IPS-20b (cell line): ENCODE results near the gene GRB10.

ENCODE experiments used
- H3K27ac ChIP-seq: one replicate; pipeline ENCODE4 v1.5.1; 2013; ENCODE audit warnings: low read length
- H3K27me3 ChIP-seq: 2 replicates; pipeline ENCODE4 v1.6.1; 2013; ENCODE audit warnings: mild to moderate bottlenecking, low read length, inconsistent platforms; ENCODE audit not compliant: insufficient read depth
- H3K36me3 ChIP-seq: 2 replicates; pipeline ENCODE4 v1.6.1; 2013; ENCODE audit warnings: low read depth, mild to moderate bottlenecking, inconsistent platforms, low read length, moderate library complexity; ENCODE audit not compliant: insufficient read depth
- H3K4me1 ChIP-seq: 2 replicates; pipeline ENCODE4 v1.6.1; 2013; ENCODE audit warnings: mild to moderate bottlenecking, control low read depth, inconsistent platforms, low read length, moderate library complexity; ENCODE audit not compliant: insufficient read depth
- H3K4me3 ChIP-seq: 2 replicates; pipeline ENCODE4 v1.5.1; 2013; ENCODE audit warnings: mild to moderate bottlenecking, low read length, inconsistent platforms
- H3K9ac ChIP-seq: 2 replicates; pipeline ENCODE4 v1.6.1; 2013; ENCODE audit warnings: low read depth, mild to moderate bottlenecking, inconsistent platforms, low read length, moderate library complexity
- H3K9me3 ChIP-seq: 2 replicates; pipeline ENCODE4 v1.6.1; 2013; ENCODE audit warnings: mild to moderate bottlenecking, low read depth, low read length, inconsistent platforms; ENCODE audit not compliant: insufficient read depth

Gene GRB10

DNA sequence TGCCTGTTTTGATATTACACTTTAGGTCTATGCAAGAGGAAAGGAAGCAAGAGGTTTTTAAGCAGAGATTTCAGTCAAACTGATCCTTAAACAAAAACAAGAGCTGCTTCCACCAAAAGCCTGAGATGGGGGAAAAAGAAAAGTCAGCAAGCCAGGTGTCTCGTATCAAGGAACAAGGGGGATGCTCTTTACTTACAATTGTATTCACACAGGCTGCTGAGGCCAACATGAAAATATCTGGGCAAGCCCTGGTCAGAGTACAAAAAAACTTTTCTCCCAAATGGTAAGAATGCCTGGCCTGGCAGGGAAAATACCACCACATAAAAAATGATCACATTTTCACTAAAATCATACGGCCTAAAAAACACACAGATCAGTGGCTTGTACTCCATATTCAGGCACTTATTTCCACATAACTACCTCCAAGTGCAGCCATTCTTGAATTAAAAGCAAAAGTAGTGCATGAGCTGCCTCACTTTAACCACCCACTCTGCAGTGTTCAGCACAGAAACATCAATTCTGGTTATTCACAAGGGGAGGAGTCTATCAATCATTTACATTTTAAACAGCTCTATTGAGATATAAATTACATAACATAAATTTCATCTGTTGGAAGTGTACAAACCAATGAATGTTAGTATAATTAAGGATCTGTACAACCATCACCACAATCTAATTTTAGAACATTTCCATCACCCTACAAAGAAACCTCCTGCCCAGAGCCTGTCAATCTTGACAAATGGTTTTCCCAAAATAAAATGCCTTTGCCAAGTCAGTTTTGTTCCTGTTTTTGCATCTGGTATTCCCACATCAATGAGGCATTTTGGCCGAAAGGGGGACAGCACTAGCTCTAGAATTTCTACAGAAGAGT, 70.2 kb downstream of the GRB10 start:
- Histone ChIP-seq H3K4me1 (peaks cover 2% of the 10 kb centered on the region; the same call in 1 of the 2 replicates), H3K4me3 (no peak overlapping the region), H3K9me3 (no peaks in the 10 kb centered on the region), H3K27me3 (no peaks in the 10 kb centered on the region), H3K36me3 (no peaks in the 10 kb centered on the region), H3K27ac (no peak overlapping the region), H3K9ac (no peak overlapping the region)

DNA sequence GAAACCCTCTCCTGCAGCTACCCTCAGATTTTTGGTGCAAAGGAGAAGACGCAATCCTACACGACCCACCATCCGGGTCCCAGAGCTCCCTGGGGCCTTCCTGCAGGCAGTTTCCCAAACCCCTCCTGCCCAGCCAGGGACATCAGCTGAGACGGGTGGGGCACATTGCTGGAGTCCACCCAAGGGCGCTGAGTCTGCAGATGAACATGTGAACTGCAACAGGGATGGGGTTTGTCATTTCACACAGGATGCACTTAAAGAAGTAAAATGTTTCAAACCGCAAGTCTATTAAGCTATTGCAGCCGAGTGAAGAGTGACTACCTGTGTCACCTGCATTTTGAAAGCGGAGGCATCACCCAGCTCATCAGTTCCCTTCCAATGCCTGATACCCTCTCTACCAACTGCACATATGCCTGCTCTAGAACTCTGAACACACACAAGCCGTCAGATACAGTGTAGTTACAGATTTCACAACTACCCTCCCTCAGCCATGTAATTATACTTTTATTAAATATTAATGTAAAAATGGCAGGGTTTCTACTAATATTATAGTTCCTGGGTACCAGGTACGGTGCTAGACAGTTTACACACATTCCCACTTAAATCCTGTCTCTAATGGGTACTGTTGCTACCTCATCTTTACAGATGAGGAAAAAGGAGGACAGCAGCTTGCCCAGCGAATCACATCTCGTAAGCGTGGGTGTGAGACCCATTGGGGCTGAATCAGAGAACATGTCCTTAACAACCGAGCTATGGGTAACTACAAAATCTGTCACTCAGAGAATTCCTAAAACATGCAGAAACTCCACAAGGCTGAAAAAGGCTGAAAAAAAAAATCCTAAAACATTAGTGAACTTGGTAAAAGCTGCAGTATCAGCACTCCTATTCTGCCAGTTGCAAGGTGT, 71.2 kb downstream of the GRB10 start:
- H3K9ac ChIP-seq: no peak overlapping the region
- no peak overlapping the region for H3K27ac ChIP-seq
- H3K9me3 ChIP-seq: no peaks in the 10 kb centered on the region
- H3K36me3 ChIP-seq: no peaks in the 10 kb centered on the region
- H3K4me1 ChIP-seq: peaks cover 2% of the 10 kb centered on the region; the same call in 1 of the 2 replicates
- no peaks in the 10 kb centered on the region for H3K27me3 ChIP-seq
- H3K4me3 ChIP-seq: no peak overlapping the region

DNA sequence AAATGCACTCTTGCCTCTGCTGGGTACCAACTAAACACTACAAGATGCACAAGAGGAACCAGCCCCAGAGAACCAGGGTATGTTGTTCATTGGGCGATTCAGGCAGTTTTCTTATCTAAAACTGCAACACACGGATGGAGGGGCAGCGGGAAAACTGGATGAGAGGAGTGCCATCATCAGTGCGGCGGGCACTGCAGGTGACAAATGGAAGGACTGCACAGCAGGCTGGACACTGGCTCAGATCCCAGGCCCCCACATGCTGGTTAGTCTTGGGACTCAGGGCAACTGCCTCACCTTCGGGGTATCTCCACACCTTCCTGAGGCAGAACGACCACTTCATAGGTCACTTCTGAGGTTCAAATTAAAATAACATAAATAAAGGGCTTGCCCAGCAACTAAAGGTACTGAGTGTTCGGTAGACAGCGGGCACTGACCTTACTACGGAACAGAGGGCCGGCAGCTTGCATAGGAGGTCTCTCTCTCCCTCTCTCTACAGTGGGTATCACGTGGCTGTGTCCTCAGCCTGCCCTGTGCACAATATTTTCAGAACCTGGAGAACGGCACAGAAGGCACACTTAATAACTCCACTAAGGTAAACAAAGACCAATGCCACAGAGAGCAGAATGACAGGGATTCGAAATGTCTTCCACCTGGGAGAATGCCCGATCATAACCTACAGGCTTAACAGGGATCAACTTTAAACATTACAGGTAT, 72.1 kb downstream of the GRB10 start:
- Histone ChIP-seq H3K27ac (no peak overlapping the region), H3K9me3 (no peaks in the 10 kb centered on the region), H3K9ac (no peak overlapping the region), H3K4me3 (no peak overlapping the region), H3K36me3 (no peaks in the 10 kb centered on the region), H3K27me3 (no peaks in the 10 kb centered on the region), H3K4me1 (peaks cover 4% of the 10 kb centered on the region; the same call in 1 of the 2 replicates)

DNA sequence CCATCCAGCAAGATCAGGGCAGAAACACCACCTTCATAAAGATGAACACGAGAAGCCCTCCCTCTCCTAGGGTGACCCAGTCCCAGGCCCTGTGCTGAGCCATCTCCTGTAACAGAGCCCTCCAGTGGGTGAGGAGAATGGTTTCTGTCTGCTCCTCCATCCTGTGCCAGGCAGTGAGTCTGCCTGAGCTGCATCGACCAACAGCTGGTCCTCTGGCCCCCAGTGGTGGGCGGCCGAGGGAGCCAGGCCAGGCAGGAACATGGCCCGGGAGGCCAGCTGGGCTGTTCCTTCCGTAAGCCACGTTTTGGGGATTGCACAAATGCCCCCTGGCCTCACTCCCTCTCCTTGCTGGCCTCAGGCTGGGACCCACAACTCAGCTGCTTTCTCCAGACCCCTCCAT, 73.5 kb downstream of the GRB10 start:
- no peaks in the 10 kb centered on the region for H3K27me3 ChIP-seq
- no peaks in the 10 kb centered on the region for H3K9me3 ChIP-seq
- peaks cover 19% of the 10 kb centered on the region for H3K4me1 ChIP-seq
- H3K27ac ChIP-seq: no peak overlapping the region
- no peak overlapping the region for H3K9ac ChIP-seq
- H3K36me3 ChIP-seq: no peaks in the 10 kb centered on the region
- H3K4me3 ChIP-seq: no peak overlapping the region

DNA sequence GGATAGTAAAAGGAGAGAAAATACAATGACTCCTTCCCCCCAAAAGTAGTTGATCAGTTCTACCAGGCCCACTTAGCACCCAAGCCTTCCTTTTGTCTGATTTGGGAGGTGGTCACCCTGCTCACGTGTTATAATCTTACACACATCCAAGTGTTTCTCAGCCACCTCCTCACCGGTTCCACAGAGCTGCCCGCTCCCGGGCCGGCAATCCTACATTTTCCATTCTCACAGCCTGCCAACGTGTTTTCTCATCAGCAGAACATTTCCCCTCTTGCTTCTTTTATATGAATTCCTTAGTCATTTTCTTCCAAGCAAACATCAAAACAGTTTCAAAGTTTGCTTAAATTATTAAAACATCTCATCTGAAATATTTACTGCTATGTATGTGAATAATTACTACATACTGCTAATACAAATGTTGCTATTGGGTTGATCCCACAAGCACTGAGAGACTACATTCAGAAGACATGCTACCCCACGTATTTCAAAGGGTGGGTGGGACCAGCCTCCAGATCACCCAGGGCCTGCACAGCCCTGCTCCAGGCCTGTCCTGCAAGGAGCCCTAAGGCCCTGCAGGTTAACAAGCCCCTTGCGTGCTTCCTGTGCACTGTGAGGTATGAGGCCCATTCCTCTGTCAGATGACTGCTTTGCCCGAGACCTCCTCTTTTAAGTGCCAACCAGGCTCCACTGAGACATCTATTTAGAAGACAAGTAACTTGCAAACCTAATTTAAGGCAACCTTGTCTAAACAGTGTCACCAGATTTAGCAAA, 75.3 kb downstream of the GRB10 start:
- Histone ChIP-seq H3K9me3 (no peaks in the 10 kb centered on the region), H3K27ac (no peak overlapping the region), H3K36me3 (peaks cover 16% of the 10 kb centered on the region), H3K9ac (no peak overlapping the region), H3K27me3 (no peaks in the 10 kb centered on the region), H3K4me1 (peaks cover 31% of the 10 kb centered on the region), H3K4me3 (no peak overlapping the region)

DNA sequence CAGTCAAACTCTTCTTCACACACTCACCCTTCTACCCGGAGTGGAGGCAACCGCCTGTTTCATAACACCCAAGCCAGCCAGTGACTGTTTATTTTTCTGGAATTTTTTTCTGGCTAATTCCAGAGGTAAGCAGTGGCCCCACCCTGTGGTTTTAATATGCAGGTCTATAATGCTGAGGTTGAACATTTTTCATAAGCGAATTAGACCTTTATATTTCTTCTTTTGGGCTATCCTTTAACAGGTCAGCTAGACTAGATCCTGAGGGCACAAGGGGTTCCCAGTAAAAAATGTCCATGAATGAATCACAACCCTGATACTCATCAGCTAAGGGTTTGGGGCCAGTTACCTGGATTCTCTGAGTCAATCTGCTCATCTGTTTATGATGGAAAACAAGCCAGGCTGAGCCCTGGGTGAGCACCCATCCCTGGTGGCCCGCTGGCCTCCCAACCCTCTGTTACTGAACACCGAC, 76.2 kb downstream of the GRB10 start:
- H3K4me1 ChIP-seq: peaks cover 29% of the 10 kb centered on the region
- H3K36me3 ChIP-seq: peaks cover 25% of the 10 kb centered on the region
- no peaks in the 10 kb centered on the region for H3K27me3 ChIP-seq
- H3K4me3 ChIP-seq: no peak overlapping the region
- no peak overlapping the region for H3K27ac ChIP-seq
- no peak overlapping the region for H3K9ac ChIP-seq
- H3K9me3 ChIP-seq: no peaks in the 10 kb centered on the region

DNA sequence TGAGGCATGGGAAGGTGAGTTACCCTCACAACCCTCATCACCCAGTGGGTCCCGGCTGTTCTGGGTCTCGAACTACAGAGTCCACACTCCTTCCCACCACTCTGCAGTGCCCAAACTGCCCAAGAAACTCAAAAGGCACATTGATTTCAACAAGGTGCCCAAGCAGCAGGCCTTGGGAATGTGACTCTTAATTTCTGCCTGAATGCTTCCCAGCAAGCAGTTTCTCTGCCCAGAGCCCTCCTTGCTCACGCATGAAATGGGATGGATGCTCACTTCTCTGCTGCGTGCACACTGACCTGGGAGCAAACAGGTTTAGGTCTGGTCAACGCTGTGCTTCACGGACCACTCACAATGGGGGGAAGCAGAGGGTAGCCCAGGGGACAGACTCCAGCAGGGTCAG, 77.9 kb downstream of the GRB10 start:
- Histone ChIP-seq H3K27ac (no peak overlapping the region), H3K4me1 (peaks cover 29% of the 10 kb centered on the region), H3K9ac (no peak overlapping the region), H3K4me3 (no peak overlapping the region), H3K27me3 (no peaks in the 10 kb centered on the region), H3K9me3 (no peaks in the 10 kb centered on the region), H3K36me3 (peaks cover 34% of the 10 kb centered on the region)

DNA sequence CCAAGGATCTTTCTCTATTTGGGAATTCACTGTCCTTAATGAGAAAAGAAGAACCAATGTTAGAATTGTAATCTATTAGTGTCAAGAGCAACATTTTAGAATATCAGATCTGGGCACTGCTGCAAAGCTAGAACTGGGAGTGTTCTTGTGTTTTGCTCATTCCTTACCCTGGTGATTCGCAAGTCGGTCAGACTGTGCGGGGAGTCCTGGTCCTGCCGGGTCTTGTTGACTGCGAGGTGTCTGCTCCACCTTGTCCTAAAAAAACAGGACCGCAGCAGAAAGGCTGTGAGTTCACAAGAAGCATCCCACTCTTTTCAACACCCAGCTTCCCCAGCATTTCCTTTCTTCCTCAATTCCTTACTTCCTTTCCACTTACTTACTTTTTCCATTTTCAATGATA, 79.0 kb downstream of the GRB10 start:
- H3K27me3 ChIP-seq: no peaks in the 10 kb centered on the region
- no peak overlapping the region for H3K9ac ChIP-seq
- H3K9me3 ChIP-seq: no peaks in the 10 kb centered on the region
- peaks cover 34% of the 10 kb centered on the region for H3K4me1 ChIP-seq
- H3K4me3 ChIP-seq: no peak overlapping the region
- peaks cover 34% of the 10 kb centered on the region for H3K36me3 ChIP-seq
- H3K27ac ChIP-seq: no peak overlapping the region

DNA sequence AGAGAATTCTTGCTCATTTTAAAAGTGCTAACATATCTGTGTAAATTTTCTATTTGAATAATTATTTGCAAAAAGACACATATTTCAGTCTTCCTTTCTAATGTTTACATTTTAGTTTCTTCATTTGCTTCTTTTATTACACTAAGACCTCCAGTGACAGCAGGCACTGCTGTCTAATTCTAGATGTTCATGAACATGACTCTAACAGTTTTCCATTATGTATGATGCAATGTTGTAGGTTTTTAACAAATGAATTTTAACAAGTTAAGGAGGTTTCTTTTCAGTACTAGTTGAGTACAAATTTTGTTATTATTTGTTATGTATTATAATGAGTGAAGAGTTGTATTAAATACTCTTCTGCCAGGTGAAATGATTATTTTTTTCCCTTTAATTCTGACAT, 83.6 kb downstream of the GRB10 start:
- H3K27me3 ChIP-seq: no peaks in the 10 kb centered on the region
- H3K27ac ChIP-seq: no peak overlapping the region
- H3K9me3 ChIP-seq: no peaks in the 10 kb centered on the region
- H3K4me3 ChIP-seq: no peak overlapping the region
- H3K36me3 ChIP-seq: peaks cover 42% of the 10 kb centered on the region
- no peak overlapping the region for H3K9ac ChIP-seq
- peaks cover 20% of the 10 kb centered on the region for H3K4me1 ChIP-seq

DNA sequence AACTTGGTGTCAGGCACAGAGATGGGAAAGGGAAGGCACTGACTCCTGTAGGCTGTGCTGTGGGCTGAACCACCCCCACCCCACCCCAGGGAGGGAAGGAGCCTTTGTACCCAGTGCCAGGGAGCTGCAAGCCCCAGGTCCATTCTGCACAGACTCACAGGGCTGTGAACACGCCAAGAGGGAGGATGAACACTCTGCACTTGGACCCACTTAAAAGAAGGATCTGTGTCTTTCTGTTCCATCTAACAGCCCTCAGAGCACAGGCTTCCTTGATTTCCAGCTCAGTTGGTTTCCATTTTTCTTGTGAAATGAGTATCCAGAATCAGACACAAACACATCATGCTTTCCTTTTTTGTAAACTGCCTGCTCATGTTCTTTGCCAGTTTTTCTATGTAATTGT, 84.9 kb downstream of the GRB10 start:
- Histone ChIP-seq H3K27me3 (no peaks in the 10 kb centered on the region), H3K4me1 (peaks cover 18% of the 10 kb centered on the region; the same call in 1 of the 2 replicates), H3K27ac (no peak overlapping the region), H3K9ac (no peak overlapping the region), H3K9me3 (no peaks in the 10 kb centered on the region), H3K36me3 (peaks cover 29% of the 10 kb centered on the region), H3K4me3 (no peak overlapping the region)
